Duodenal mucosa (tissue), 2 donors: ENCODE data around the gene PRR14L.
"Not testable (repeated sequence)": the region's sequence is repeated elsewhere in the genome, so short reads cannot be mapped to it uniquely, and the experiment has no call there.

ENCODE experiments used
- H3K27ac ChIP-seq: one replicate; pipeline ENCODE4 v1.7.0; 2013; ENCODE audit warnings: low read depth, low read length
- H3K27me3 ChIP-seq, 2 donors: one replicate each; pipeline ENCODE4 v1.7.0; 2013; ENCODE audit warnings: low read length in 2 of 2, control low read depth in 1 of 2; ENCODE audit not compliant: insufficient read depth in 2 of 2, control insufficient read depth in 1 of 2
- H3K36me3 ChIP-seq, 2 donors: one replicate each; pipeline ENCODE4 v1.7.0; 2013; ENCODE audit warnings: low read length in 2 of 2, control low read depth in 1 of 2; ENCODE audit not compliant: insufficient read depth in 2 of 2, control insufficient read depth in 1 of 2
- H3K4me1 ChIP-seq, 2 donors: one replicate each; pipeline ENCODE4 v1.7.0; 2013; ENCODE audit warnings: low read length in 2 of 2, control low read depth in 1 of 2; ENCODE audit not compliant: insufficient read depth in 2 of 2, control insufficient read depth in 1 of 2
- H3K4me3 ChIP-seq, 2 donors: one replicate each; pipeline ENCODE4 v1.7.0; 2013; ENCODE audit warnings: low read length in 2 of 2, low read depth in 1 of 2
- H3K9ac ChIP-seq, 2 donors: one replicate each; pipeline ENCODE4 v1.7.0; 2013; ENCODE audit warnings: low read length in 2 of 2, low read depth in 1 of 2
- H3K9me3 ChIP-seq, 2 donors: one replicate each; pipeline ENCODE4 v1.7.0; 2013; ENCODE audit warnings: low read length in 2 of 2, control low read depth in 1 of 2; ENCODE audit not compliant: control insufficient read depth in 1 of 2

Gene PRR14L

DNA sequence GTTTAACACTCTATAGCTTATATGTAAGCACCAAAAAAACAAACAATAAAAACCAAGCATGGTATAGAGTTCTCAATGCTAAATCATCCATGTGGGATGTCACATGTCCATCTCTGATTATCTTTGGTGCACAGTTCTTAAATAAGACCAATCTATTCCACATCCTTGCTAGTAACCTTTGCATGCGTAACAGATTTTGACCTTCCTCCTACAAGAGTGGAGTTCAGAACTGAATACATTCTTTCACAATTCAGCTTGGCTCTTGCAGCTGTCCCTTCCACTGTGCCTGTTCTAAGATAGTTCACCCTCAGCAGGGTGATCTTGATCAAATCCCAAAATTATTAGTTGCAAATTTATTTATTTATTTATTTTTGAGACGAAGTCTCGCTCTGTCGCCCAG, 21.1 kb downstream of the PRR14L start:
- Histone ChIP-seq H3K9ac (no peak overlapping the region), H3K4me1 (peaks cover 10 to 13% of the 10 kb centered on the region in 2 donors), H3K27ac (no peak overlapping the region), H3K36me3 (peaks cover 11 to 25% of the 10 kb centered on the region in 2 donors), H3K4me3 (no peak overlapping the region), H3K27me3 (no peaks in the 10 kb centered on the region), H3K9me3 (no peaks in the 10 kb centered on the region)

DNA sequence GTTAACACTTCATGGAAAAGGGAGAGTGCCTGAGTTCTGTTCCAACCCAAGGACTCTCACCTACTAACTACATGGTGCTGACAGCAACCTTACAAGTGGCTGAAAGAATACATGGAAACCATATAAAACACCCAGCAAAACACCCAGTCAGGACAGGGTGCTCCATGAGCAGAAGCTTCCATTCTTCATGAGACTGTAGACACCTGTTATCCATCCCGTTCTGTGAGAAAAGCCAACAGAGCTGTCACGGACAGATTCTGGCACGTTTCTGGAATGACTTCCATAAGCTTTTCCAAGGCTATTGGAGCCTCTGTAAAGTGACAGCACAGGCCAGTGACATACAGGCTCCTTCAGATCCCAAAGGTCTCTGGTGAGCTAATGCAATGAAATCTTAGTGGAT, 23.2 kb downstream of the PRR14L start:
- Histone ChIP-seq H3K27ac (no peak overlapping the region), H3K9me3 (no peaks in the 10 kb centered on the region), H3K27me3 (no peaks in the 10 kb centered on the region), H3K4me1 (peaks cover 0 to under 1% of the 10 kb centered on the region in 2 donors), H3K36me3 (peaks cover 11 to 38% of the 10 kb centered on the region in 2 donors), H3K9ac (no peak overlapping the region), H3K4me3 (no peak overlapping the region)

DNA sequence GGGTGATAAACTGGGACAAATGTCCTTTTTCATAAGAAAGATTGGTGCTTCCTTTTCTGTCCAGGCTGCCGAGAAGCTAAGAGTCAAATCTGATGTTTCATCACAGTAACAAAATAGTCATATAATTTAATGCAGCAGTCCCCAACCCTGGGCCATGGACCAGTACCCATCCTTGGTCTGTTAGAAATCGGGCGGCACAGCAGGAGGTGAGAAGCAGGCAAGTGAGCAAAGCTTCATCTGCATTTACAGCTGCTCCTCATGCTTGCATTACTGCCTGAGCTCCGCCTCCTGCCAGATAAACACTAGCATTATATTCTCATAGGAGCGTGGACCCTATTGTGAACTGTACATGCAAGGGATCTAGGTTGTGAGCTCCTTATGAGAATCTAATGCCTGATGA, 26.2 kb downstream of the PRR14L start:
- Histone ChIP-seq H3K9ac (no peak overlapping the region), H3K9me3 (no peaks in the 10 kb centered on the region), H3K4me3 (no peak overlapping the region), H3K27ac (no peak overlapping the region), H3K27me3 (no peaks in the 10 kb centered on the region), H3K4me1 (no peaks in the 10 kb centered on the region), H3K36me3 (peaks cover 24 to 53% of the 10 kb centered on the region in 2 donors)

DNA sequence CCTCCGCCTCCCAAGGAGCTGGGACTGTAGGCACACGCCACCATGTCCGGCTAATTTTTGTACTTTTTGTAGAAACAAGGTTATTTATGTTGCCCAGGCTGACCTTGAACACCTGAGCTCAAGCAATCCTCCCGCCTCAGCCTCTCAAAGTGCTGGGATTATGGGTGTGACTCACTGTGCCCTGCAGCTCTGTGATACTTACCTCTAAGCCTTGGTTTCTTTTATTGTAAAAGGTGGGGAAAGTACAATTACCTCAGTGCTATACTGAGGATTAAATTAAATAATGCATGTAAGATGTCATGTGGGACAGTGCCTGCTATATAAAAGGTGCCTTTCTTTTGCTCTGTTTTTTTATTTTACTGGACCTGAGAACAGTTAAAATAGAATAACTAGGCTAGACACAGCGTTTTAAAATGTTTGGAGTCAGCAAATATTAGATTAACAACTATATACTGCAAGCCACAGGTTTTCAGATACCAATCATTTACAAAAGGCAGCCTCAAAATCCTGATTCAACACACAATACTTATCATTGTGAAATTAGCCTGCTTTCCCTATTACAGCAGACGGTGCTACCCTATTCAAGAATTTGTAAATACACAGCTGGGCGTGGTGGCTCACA, 30.0 kb downstream of the PRR14L start:
- no peak overlapping the region for H3K9ac ChIP-seq
- no peaks in the 10 kb centered on the region for H3K4me1 ChIP-seq
- H3K4me3 ChIP-seq: no peak overlapping the region
- no peaks in the 10 kb centered on the region for H3K27me3 ChIP-seq
- H3K9me3 ChIP-seq: no peaks in the 10 kb centered on the region
- H3K27ac ChIP-seq: no peak overlapping the region
- H3K36me3 ChIP-seq: peaks cover 38 to 61% of the 10 kb centered on the region in 2 donors

GRCh38 chr22:31715147-31715778, 34.7 kb downstream of the PRR14L start:
- no peaks in the 10 kb centered on the region for H3K27me3 ChIP-seq
- H3K9ac ChIP-seq: no peak overlapping the region
- no peaks in the 10 kb centered on the region for H3K9me3 ChIP-seq
- no peaks in the 10 kb centered on the region for H3K4me1 ChIP-seq
- no peak overlapping the region for H3K4me3 ChIP-seq
- H3K27ac ChIP-seq: no peak overlapping the region
- peaks cover 47 to 67% of the 10 kb centered on the region in 2 donors for H3K36me3 ChIP-seq

DNA sequence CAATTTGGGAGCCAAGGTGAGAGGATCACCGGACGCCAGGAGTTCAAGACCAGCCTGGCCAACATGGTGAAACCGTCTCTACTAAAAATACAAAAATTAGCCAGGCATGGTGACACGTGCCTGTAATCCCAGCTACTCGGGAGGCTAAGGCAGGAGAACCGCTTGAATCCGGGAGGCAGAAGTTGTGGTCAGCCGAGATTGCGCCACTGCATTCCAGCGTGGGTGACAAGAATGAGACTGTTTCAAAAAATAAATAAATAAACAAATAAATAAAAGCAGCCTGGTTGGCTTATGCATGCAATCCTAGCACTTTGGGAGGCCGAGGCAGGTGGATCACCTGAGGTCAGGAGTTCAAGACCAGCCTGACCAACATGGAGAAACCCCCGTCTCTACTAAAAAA, 38.7 kb downstream of the PRR14L start:
- not testable (repeated sequence) for H3K4me3 ChIP-seq, H3K9ac ChIP-seq, H3K27me3 ChIP-seq, H3K9me3 ChIP-seq, H3K4me1 ChIP-seq, H3K27ac ChIP-seq
- peaks cover 32 to 54% of the 10 kb centered on the region in 2 donors for H3K36me3 ChIP-seq

GRCh38 chr22:31707519-31707918, 42.4 kb downstream of the PRR14L start:
- H3K9me3 ChIP-seq: no peaks in the 10 kb centered on the region
- no peak overlapping the region for H3K9ac ChIP-seq
- no peaks in the 10 kb centered on the region for H3K4me1 ChIP-seq
- no peak overlapping the region for H3K27ac ChIP-seq
- no peak overlapping the region for H3K4me3 ChIP-seq
- H3K27me3 ChIP-seq: no peaks in the 10 kb centered on the region
- H3K36me3 ChIP-seq: peaks cover 13 to 41% of the 10 kb centered on the region in 2 donors

- Histone ChIP-seq H3K4me3 (no peak overlapping the region), H3K27ac (no peak overlapping the region), H3K4me1 (no peaks in the 10 kb centered on the region), H3K27me3 (no peaks in the 10 kb centered on the region), H3K9me3 (no peaks in the 10 kb centered on the region), H3K36me3 (peaks cover 9 to 54% of the 10 kb centered on the region in 2 donors), H3K9ac (no peak overlapping the region)
These were observed 54.5 kb downstream of the PRR14L start for GRCh38 chr22:31695423-31695822.

GRCh38 chr22:31694046-31694445, 55.9 kb downstream of the PRR14L start:
- H3K4me3 ChIP-seq, H3K9me3 ChIP-seq, H3K9ac ChIP-seq, H3K27me3 ChIP-seq, H3K4me1 ChIP-seq, H3K27ac ChIP-seq: not testable (repeated sequence)
- H3K36me3 ChIP-seq: peaks cover 9 to 47% of the 10 kb centered on the region in 2 donors

DNA sequence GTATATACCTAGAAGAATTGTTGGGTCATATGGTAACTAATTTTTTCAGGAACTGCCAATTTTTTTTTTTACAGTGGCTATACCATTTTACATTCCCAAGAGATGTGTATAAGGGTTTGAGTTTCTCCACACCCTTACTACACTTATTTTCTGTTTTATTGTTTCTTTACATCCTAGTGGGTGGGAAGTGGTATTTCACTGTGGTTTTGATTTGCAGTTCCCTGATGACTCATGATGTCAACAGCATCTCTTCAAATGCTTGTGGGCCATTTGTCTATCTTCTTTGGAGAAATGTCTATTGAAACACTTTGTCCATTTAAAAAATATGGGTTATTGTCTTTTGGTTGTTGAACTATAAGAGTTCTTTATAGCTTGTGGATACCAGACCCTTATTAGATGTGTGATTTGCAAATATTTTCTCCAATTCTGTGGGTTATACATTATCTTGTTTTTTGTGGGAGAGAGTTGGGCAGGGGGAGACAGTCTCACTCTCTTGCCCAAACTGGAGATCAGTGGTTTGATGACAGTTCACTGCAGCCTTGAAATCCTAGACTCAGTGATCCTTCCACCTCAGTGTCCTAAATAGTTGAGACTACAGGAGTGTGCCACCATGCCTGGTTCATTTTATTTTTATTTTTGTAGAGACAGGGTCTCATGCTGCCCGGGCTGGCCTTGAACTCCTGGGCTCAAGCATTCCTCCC, 57.6 kb downstream of the PRR14L start:
- H3K4me1 ChIP-seq: no peaks in the 10 kb centered on the region
- H3K36me3 ChIP-seq: peaks cover 9 to 51% of the 10 kb centered on the region in 2 donors
- no peak overlapping the region for H3K4me3 ChIP-seq

More for the DNA sequence above, 57.6 kb downstream of the PRR14L start:
- Histone ChIP-seq H3K9ac (no peak overlapping the region), H3K27ac (no peak overlapping the region), H3K27me3 (no peaks in the 10 kb centered on the region), H3K9me3 (no peaks in the 10 kb centered on the region)
